GM23338 (cell line): ENCODE results near the gene TMEM178A. TPM values are rescaled to one million over a fixed set of nuclear protein-coding genes. Genes with fewer than 3 reads are reported as not detected.

ENCODE experiments used
- ATAC-seq: fragments of 200-7000 bp; cut with Tn5 transposase; 3 replicates; pipeline ENCODE4 v1.9.1; 2020
- DNase-seq: peaks from one replicate; pipeline ENCODE4 v3.0.0-alpha.2; 2015; ENCODE audit warnings: low spot score
- H2AFZ ChIP-seq: fragments of 200-600 bp; sonication (generic); 2 replicates; pipeline ENCODE4 v1.8.0; 2016; ENCODE audit warnings: antibody characterized with exemption, mild to moderate bottlenecking, moderate library complexity
- H3F3A ChIP-seq: fragments of 200-600 bp; sonication (generic); replicated peaks from 2 replicates; pipeline ENCODE4 v1.8.0; 2017; ENCODE audit warnings: antibody characterized with exemption, mixed run types, low read depth
- H3K27ac ChIP-seq: fragments of 200-600 bp; sonication (generic); 2 replicates; pipeline ENCODE4 v1.6.1; 2016; ENCODE audit warnings: low read depth
- H3K27me3 ChIP-seq: fragments of 200-600 bp; sonication (generic); 2 replicates; pipeline ENCODE4 v1.8.0; 2016; ENCODE audit warnings: mild to moderate bottlenecking, mixed run types, moderate library complexity; ENCODE audit not compliant: insufficient read depth
- H3K36me3 ChIP-seq: fragments of 200-600 bp; sonication (generic); 2 replicates; pipeline ENCODE4 v1.8.0; 2016; ENCODE audit warnings: mild to moderate bottlenecking; ENCODE audit not compliant: insufficient read depth
- H3K4me1 ChIP-seq: fragments of 200-600 bp; sonication (generic); 2 replicates; pipeline ENCODE4 v1.8.0; 2016; ENCODE audit warnings: mild to moderate bottlenecking, moderate library complexity; ENCODE audit not compliant: insufficient read depth
- H3K4me2 ChIP-seq: fragments of 200-600 bp; sonication (generic); 2 replicates; pipeline ENCODE4 v1.7.1; 2017; ENCODE audit warnings: mixed run types
- H3K4me3 ChIP-seq: fragments of 200-600 bp; sonication (generic); 2 replicates; pipeline ENCODE4 v1.6.1; 2016; ENCODE audit warnings: mixed run types
- H3K79me2 ChIP-seq: fragments of 200-600 bp; sonication (generic); replicated peaks from 2 replicates; pipeline ENCODE4 v1.8.0; 2017; ENCODE audit warnings: mild to moderate bottlenecking; ENCODE audit not compliant: insufficient read depth
- H3K9me2 ChIP-seq: fragments of 200-600 bp; sonication (generic); 2 replicates; pipeline ENCODE4 v1.8.0; 2017; ENCODE audit not compliant: insufficient read depth
- H4K20me1 ChIP-seq: fragments of 200-600 bp; sonication (generic); replicated peaks from 2 replicates; pipeline ENCODE4 v1.8.0; 2017; ENCODE audit warnings: mild to moderate bottlenecking; ENCODE audit not compliant: insufficient read depth
- H3K27ac Mint-ChIP-seq: 2 replicates; pipeline ENCODE4 v1.8.0; 2020; ENCODE audit warnings: inconsistent platforms, mild to moderate bottlenecking, moderate library complexity, mixed read lengths
- H3K27me3 Mint-ChIP-seq: 3 replicates; pipeline ENCODE4 v1.8.0; 2022; ENCODE audit warnings: low read depth, mild to moderate bottlenecking, moderate library complexity, mixed read lengths, inconsistent platforms; ENCODE audit not compliant: insufficient read depth, poor library complexity
- H3K36me3 Mint-ChIP-seq: 3 replicates; pipeline ENCODE4 v1.8.0; 2021; ENCODE audit warnings: low read depth, mild to moderate bottlenecking, inconsistent platforms, moderate library complexity, mixed read lengths
- H3K4me1 Mint-ChIP-seq: 3 replicates; pipeline ENCODE4 v1.8.0; 2020; ENCODE audit warnings: mild to moderate bottlenecking, inconsistent platforms, mixed read lengths
- H3K4me3 Mint-ChIP-seq: 3 replicates; pipeline ENCODE4 v1.8.0; 2021; ENCODE audit warnings: moderate library complexity, mild to moderate bottlenecking, inconsistent platforms, mixed read lengths
- H3K9me3 Mint-ChIP-seq: 3 replicates; pipeline ENCODE4 v1.8.0; 2020; ENCODE audit warnings: moderate library complexity, mild to moderate bottlenecking, inconsistent platforms, mixed read lengths
- CTCF ChIP-seq, 2 experiments: fragments of 200-600 bp in 1 of 2; sonication (generic) in 1 of 2; conservative IDR thresholded peaks; 2 replicates each; pipeline versions ENCODE4 v1.5.1 to v1.6.1; 2016 to 2017; ENCODE audit warnings: antibody characterized with exemption in 2 of 2, low read depth in 2 of 2, mild to moderate bottlenecking in 2 of 2, moderate library complexity in 1 of 2
- EZH2 ChIP-seq: fragments of 200-600 bp; sonication (generic); IDR thresholded peaks from one replicate; pipeline ENCODE4 v1.8.0; 2017; ENCODE audit warnings: antibody characterized with exemption, mild to moderate bottlenecking, low read depth; ENCODE audit not compliant: unreplicated experiment
- NANOG ChIP-seq: IDR thresholded peaks from 2 replicates; pipeline ENCODE4 v1.6.1; 2016; ENCODE audit warnings: antibody characterized with exemption, borderline replicate concordance
- REST ChIP-seq: IDR thresholded peaks from one replicate; pipeline ENCODE4 v1.6.1; 2018; ENCODE audit warnings: antibody characterized with exemption; ENCODE audit not compliant: unreplicated experiment
- ZNF114 ChIP-seq: fragments of 250-450 bp; sonication (Bioruptor Pico); IDR thresholded peaks from 2 replicates; pipeline ENCODE4 v1.5.0; 2020; ENCODE audit warnings: mild to moderate bottlenecking, moderate library complexity
- ZNF331 ChIP-seq: fragments of 250-450 bp; sonication (Bioruptor Pico); IDR thresholded peaks from 2 replicates; pipeline ENCODE4 v1.5.0; 2020; ENCODE audit warnings: low read depth, mild to moderate bottlenecking, moderate library complexity
- ZNF462 ChIP-seq: fragments of 250-450 bp; sonication (Bioruptor Pico); IDR thresholded peaks from 2 replicates; pipeline ENCODE4 v1.5.0; 2020; ENCODE audit warnings: mild to moderate bottlenecking, moderate library complexity
- polyA plus RNA-seq: library from polyadenylated mRNA; unstranded; fragments of >200 nt; fragmentation: Nextera tagmentation; extraction: Ambion mirVana; gene quantifications from 2 replicates; pipeline ENCODE4 v1.2.1, GENCODE V29; 2016
- total RNA-seq: library from RNA; depleted of rRNA; stranded (reverse); fragments of >200 nt; shearing (Covaris generic); gene quantifications from 2 replicates; pipeline ENCODE4 v1.2.3, GENCODE V29; 2014

TMEM178A gene
- total and polyA plus RNA-seq, 2 experiments from 2014 or later = 10.3 to 12.3 TPM

DNA sequence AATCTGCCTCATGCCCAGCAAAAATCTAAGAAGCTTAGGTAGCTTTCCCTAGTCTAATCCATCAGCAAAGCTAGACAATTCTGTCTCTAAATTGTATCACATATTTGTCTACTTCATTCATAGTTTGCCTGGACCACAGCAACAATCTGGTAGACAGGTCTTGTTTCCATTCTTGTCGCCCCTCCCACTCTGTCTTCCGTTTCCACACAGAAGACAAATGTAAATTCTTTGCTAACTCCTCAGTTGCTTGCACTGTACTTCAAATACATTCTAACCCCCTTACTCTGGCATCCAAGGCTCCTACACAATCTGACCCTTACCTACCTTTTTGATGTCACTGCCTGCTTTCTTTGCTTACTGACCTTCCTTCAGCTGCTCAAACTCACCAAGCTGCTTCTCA, 73.2 kb downstream of the TMEM178A start (continued):
- TF ChIP-seq CTCF (conservative IDR thresholded peaks at IDR 0.05; ENCODE audit: low read depth in 2 of 2) (no peak), NANOG (no peak), EZH2 (no peak), REST (no peak)

DNA sequence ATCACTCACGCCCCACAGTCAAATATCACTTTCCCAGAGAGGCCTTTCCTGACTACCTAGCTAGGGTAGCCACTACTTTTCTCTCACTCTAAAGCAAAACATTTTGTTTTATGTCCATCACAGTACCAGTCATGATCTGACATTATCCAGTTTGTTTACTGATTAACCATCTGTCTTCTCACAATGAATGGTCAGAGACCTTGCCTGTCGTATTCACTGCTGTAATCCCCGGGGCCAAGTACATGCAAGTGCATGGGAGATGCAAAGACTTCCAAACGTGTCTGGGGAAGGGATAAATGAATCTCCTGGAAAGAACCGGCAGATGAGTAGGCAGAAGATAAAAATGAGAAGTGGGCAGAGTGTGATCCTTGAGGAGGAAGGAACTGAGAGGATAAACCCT, 73.7 kb downstream of the TMEM178A start:
- no peak overlapping the region for H3K4me2 ChIP-seq
- Mint-ChIP-seq H3K9me3 (no peaks in the 10 kb centered on the region), H3K4me3 (no peak overlapping the region), H3K27me3 (no peaks in the 10 kb centered on the region), H3K36me3 (peaks cover 47% of the 10 kb centered on the region), H3K27ac (peak overlapping the region; percentile 19; the same call in 1 of the 2 replicates), H3K4me1 (peaks cover 30% of the 10 kb centered on the region)
- peaks cover 19% of the 10 kb centered on the region for H3K79me2 ChIP-seq
- H3K27ac ChIP-seq = peak overlapping the region; percentile 60
- H3K27me3 ChIP-seq = no peaks in the 10 kb centered on the region
- H3K4me3 ChIP-seq = no peak overlapping the region
- H2AFZ ChIP-seq = no peak overlapping the region
- H4K20me1 ChIP-seq = 0 out of 2 replicates have a peak, but pooled peaks cover 3% of the 10 kb centered on the region
- H3K9me2 ChIP-seq = no peaks in the 10 kb centered on the region; the same call in 1 of the 2 replicates
- no peak for TF ChIP-seq ZNF462 (CRISPR knock-in tag)
- TF ChIP-seq NANOG = no peak
- no peak for TF ChIP-seq ZNF331 (CRISPR knock-in tag)
- no peak for TF ChIP-seq ZNF114 (CRISPR knock-in tag)
- peaks cover 9% of the 10 kb centered on the region; the same call in 1 of the 2 replicates for H3K36me3 ChIP-seq
- H3K4me1 ChIP-seq = peaks cover 29% of the 10 kb centered on the region
- ATAC-seq (no peak), DNase-seq (no peak)
- no peaks in the 10 kb centered on the region for H3F3A ChIP-seq
